Heart left ventricle (tissue), 13 donors: Measurements from ENCODE around the gene NKTR.

Experiments used
- POLR2A ChIP-seq, 2 donors: fragments of 450-650 bp; IDR thresholded peaks; one replicate each; pipeline ENCODE4 v1.6.1; 2017; ENCODE audit warnings: antibody characterized with exemption in 2 of 2, mild to moderate bottlenecking in 2 of 2, moderate library complexity in 2 of 2
- TF ChIP-seq, protein P1 (sequence below), 12 donors: fragments of 200-600 bp; sonication (generic) in 4 of 12; IDR thresholded peaks; one replicate each; pipeline versions ENCODE4 v1.5.0 to v1.8.0; 2018 to 2022; ENCODE audit warnings: antibody characterized with exemption in 12 of 12, mild to moderate bottlenecking in 5 of 12
- donor health status: ischemic (EF 13 %, LVEDD 7.1; RV severe dilation, severe dysfunction).
- donor health status: DM: no; HTN: yes; CAD: no.
- donor health status: DM: no; HTN: no; CAD: no.
- donor health status: ischemic (EF 25% LVEDD 6.9; RV normal size, moderate dysfunction).
- donor health status: ischemic (EF 25% LVEDD 5.7; RV mildly dilated, moderate dysfunction).
- donor health status: ischemic (EF 35%, LVEDD 5.7; RV mildly dilated, moderate dysfunction).
- donor health status: nonischemic (EF 11% LVEDD 7.7; RV severe dilation, severe dysfunction).
- donor health status: DM: yes; HTN: yes; CAD: no.
- donor health status: PGD.
- donor health status: ischemic (EF 29% LVEDD 5.4; RV normal size, mild dysfunction).
- donor health status: nonischemic (EF 23%, LVEDD 6.1; RV moderate dilation, normal function).

DNA sequence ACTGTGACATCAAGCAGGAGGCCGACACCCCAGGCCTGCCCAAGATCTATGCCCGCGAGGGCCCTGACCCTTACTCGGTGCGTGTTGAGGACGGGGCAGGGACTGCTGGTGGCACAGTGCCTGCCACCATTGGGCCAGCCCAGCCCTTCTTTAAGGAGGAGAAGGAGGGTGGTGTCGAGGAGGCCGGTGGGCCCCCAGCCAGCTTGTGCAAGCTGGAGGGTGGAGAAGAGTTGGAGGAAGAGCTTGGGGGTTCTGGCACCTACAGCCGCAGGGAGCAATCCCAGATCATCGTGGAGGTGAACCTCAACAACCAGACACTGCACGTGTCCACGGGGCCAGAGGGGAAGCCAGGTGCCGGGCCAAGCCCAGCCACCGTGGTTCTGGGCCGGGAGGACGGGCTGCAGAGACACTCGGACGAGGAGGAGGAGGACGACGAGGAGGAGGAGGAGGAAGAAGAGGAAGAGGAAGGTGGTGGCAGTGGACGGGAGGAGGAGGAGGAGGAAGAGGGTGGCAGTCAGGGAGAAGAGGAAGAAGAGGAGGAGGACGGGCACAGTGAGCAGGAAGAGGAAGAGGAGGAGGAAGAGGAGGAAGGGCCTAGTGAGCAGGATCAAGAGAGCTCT is 58.4 kb downstream of the NKTR start:
- TF ChIP-seq POLR2A (IDR thresholded peaks at IDR 0.05) = no peak
- TF ChIP-seq, protein P1, sequence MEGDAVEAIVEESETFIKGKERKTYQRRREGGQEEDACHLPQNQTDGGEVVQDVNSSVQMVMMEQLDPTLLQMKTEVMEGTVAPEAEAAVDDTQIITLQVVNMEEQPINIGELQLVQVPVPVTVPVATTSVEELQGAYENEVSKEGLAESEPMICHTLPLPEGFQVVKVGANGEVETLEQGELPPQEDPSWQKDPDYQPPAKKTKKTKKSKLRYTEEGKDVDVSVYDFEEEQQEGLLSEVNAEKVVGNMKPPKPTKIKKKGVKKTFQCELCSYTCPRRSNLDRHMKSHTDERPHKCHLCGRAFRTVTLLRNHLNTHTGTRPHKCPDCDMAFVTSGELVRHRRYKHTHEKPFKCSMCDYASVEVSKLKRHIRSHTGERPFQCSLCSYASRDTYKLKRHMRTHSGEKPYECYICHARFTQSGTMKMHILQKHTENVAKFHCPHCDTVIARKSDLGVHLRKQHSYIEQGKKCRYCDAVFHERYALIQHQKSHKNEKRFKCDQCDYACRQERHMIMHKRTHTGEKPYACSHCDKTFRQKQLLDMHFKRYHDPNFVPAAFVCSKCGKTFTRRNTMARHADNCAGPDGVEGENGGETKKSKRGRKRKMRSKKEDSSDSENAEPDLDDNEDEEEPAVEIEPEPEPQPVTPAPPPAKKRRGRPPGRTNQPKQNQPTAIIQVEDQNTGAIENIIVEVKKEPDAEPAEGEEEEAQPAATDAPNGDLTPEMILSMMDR (IDR thresholded peaks at IDR 0.05) = no peak
